Body of pancreas (tissue), 4 donors: Measurements from ENCODE around the gene GYS1. TPM values are rescaled to one million over a fixed set of nuclear protein-coding genes. Genes with fewer than 3 reads are reported as not detected.

Experiments
- ATAC-seq: fragments of 150-250 bp; one replicate; pipeline ENCODE4 v1.9.1; 2016
- DNase-seq, 4 donors: peaks; one replicate each; pipeline ENCODE4 v3.0.0-alpha.2; 2019
- H3K27ac ChIP-seq, 4 donors: fragments of 200-600 bp; sonication (generic); 1 replicate in 3 of 4; 2 replicates in 1 of 4; pipeline versions ENCODE4 v1.5.1 to v1.6.1; 2016 to 2019; ENCODE audit warnings: mild to moderate bottlenecking in 1 of 4, mixed read lengths in 1 of 4, moderate library complexity in 1 of 4
- H3K27me3 ChIP-seq, 2 donors: fragments of 200-600 bp; sonication (generic); one replicate each; pipeline ENCODE4 v1.6.0; 2016; ENCODE audit warnings: mild to moderate bottlenecking in 1 of 2
- H3K36me3 ChIP-seq, 2 donors: fragments of 200-600 bp; sonication (generic); replicated peaks in 1 of 2; 2 replicates each; pipeline ENCODE4 v1.5.1; 2016; ENCODE audit warnings: low read depth in 2 of 2; ENCODE audit not compliant: insufficient read depth in 1 of 2
- H3K4me1 ChIP-seq: fragments of 200-600 bp; sonication (generic); one replicate; pipeline ENCODE4 v1.6.0; 2016
- H3K4me3 ChIP-seq, 2 donors: fragments of 200-600 bp; sonication (generic); 1 replicate in 1 of 2; 2 replicates in 1 of 2; pipeline ENCODE4 v1.5.1; 2016 to 2019
- H3K9me3 ChIP-seq, 3 donors: fragments of 200-600 bp; sonication (generic); 1 replicate in 2 of 3; 2 replicates in 1 of 3; pipeline ENCODE4 v1.5.1; 2016
- POLR2A ChIP-seq, 3 donors: fragments of 450-650 bp; IDR thresholded peaks; one replicate each; pipeline ENCODE4 v1.6.1; 2016; ENCODE audit warnings: antibody characterized with exemption in 3 of 3, mild to moderate bottlenecking in 2 of 3
- WGBS, 2 donors: methylation state at CpG; one replicate each; pipeline ENCODE4 v1.1.5; 2017; 5-methylcytosine and 5-hydroxymethylcytosine counted together
- intact Hi-C: fragments of 100-400 bp; cut with DNase I; formaldehyde crosslinking; loops from one replicate; pipeline ENCODE4 v1.15.1; 2023
- total RNA-seq, 2 donors: library from RNA; depleted of rRNA; stranded (reverse); fragments of >200 nt; gene quantifications; one replicate each; pipeline ENCODE4 v1.1.0, GENCODE V29; 2016
- TF ChIP-seq, protein P1 (sequence below), 7 experiments: fragments of 450-650 bp in 4 of 7; fragments of 200-600 bp in 3 of 7; sonication (generic) in 3 of 7; IDR thresholded peaks; one replicate each; pipeline ENCODE4 v1.5.1; 2016 to 2019; ENCODE audit warnings: antibody characterized with exemption in 7 of 7

GYS1 gene
- total RNA-seq, 2 donors from 2014 or later = 7.5 to 17.8 TPM

DNA sequence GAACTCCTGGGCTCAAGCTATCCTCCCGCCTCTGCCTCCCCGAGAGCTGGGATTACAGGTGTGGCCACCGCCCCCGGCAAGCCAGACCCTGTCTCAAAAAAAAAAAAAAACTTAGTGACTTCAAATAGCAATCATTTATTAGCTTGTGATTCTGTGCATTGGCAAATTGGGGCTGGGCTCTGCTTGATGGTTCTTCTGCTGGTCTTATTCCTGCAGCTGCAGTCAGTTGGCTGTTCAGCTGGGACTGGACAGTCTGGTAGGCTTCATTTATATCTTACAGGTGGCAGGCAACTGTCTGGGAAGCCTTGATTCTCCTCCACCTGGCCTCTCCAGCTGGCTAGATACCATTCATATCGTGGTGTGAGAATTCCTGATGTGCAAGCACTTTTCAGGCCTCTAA, 52.2 kb downstream of the GYS1 start:
- 95 to 100% methylated on average over 4 to 5 of the region's 5 CpGs for WGBS, 2 donors
- no peak for TF ChIP-seq POLR2A (IDR thresholded peaks at IDR 0.05)
- TF ChIP-seq, protein P1, sequence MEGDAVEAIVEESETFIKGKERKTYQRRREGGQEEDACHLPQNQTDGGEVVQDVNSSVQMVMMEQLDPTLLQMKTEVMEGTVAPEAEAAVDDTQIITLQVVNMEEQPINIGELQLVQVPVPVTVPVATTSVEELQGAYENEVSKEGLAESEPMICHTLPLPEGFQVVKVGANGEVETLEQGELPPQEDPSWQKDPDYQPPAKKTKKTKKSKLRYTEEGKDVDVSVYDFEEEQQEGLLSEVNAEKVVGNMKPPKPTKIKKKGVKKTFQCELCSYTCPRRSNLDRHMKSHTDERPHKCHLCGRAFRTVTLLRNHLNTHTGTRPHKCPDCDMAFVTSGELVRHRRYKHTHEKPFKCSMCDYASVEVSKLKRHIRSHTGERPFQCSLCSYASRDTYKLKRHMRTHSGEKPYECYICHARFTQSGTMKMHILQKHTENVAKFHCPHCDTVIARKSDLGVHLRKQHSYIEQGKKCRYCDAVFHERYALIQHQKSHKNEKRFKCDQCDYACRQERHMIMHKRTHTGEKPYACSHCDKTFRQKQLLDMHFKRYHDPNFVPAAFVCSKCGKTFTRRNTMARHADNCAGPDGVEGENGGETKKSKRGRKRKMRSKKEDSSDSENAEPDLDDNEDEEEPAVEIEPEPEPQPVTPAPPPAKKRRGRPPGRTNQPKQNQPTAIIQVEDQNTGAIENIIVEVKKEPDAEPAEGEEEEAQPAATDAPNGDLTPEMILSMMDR (IDR thresholded peaks at IDR 0.05) = no peak
- no peak for DNase-seq
- Histone ChIP-seq H3K27me3 (no peaks in the 10 kb centered on the region), H3K4me3 (no peak overlapping the region), H3K4me1 (no peaks in the 10 kb centered on the region), H3K27ac (no peak overlapping the region), H3K9me3 (no peaks in the 10 kb centered on the region), H3K36me3 (no peaks in the 10 kb centered on the region)
- intact Hi-C loops = no loop called here
- ATAC-seq = no peak

DNA sequence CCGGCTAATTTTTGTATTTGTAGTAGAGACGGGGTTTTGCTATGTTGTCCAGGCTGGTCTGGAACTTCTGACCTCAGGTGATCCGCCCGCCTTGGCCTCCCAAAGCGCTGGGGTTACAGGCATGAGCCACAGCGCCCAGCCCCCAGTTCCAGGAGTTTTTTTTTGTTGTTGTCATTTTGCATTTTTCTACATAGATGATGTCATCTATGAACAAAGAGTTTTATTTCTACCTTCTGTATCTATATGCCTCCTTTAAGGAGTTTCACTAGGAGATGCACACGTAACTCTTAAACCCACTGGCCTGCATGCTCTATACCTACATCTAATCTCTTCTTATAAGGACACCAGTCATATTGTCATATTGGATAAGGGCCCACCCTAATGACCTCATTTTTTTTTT, 54.9 kb downstream of the GYS1 start:
- ATAC-seq (no peak), DNase-seq (no peak)
- H3K9me3 ChIP-seq = no peaks in the 10 kb centered on the region
- no peak overlapping the region for H3K27ac ChIP-seq
- no peak overlapping the region for H3K4me3 ChIP-seq
- peaks cover 0 to 6% of the 10 kb centered on the region in 2 donors for H3K27me3 ChIP-seq
- no peaks in the 10 kb centered on the region for H3K36me3 ChIP-seq
- 87 to 89% methylated on average over 7 of the region's 7 CpGs for WGBS, 2 donors
- intact Hi-C loops = no loop called here
- TF ChIP-seq, protein P1 (IDR thresholded peaks at IDR 0.05) = no peak
- no peak for TF ChIP-seq POLR2A (IDR thresholded peaks at IDR 0.05)
- H3K4me1 ChIP-seq = peaks cover 9% of the 10 kb centered on the region

DNA sequence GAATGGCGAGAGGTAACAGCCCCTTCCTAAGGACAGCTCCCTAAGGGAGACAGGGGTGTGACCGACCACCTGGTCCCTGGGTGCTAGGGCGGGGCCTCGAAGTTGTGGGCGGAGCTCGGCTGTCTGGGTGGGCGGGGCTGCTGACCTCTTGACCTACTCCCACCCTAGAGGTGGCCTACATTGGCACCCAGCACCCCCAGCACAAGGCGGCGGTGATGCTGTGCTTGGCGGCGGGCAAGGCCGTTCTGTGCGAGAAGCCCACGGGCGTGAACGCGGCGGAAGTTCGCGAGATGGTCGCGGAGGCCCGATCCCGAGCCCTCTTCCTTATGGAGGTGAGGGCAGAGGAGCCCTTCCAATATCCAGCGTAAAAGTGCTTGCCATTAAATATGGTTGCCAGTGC, 57.2 kb downstream of the GYS1 start:
- DNase-seq = no peak
- 92 to 95% methylated on average over 23 to 25 of the region's 25 CpGs for WGBS, 2 donors

DNA sequence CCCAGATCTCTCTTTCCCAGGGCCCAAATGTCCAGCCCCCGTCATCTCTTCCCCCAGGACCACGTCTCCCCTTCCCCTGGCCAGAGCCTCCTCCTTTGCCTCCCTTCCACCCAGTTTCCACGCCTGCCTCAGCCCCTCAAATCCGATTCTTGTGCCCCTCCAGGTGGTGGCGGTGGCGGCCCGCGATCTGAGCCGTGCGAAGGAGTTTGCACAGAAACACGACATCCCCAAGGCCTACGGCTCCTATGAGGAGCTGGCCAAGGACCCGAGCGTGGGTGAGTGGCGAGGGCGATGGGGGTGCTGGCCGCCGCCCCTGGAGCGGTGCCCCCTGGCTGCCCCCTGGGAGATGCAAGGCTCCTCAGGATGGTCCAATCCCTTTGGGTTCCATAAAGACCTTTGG, 58.3 kb downstream of the GYS1 start:
- no peaks in the 10 kb centered on the region for H3K36me3 ChIP-seq
- H3K4me1 ChIP-seq = peaks cover 13% of the 10 kb centered on the region
- H3K27me3 ChIP-seq = peaks cover 0 to 6% of the 10 kb centered on the region in 2 donors
- no peak overlapping the region for H3K27ac ChIP-seq
- TF ChIP-seq POLR2A (IDR thresholded peaks at IDR 0.05) = no peak
- TF ChIP-seq, protein P1 (IDR thresholded peaks at IDR 0.05) = no peak
- WGBS, 2 donors = 66 to 78% methylated on average over 11 to 19 of the region's 19 CpGs
- H3K4me3 ChIP-seq = no peak overlapping the region
- intact Hi-C loops = no loop called here
- ATAC-seq = no peak
- H3K9me3 ChIP-seq = no peaks in the 10 kb centered on the region
- DNase-seq = no peak

More for the DNA sequence above, 57.2 kb downstream of the GYS1 start:
- intact Hi-C loops = no loop called here
- ATAC-seq = no peak
- Histone ChIP-seq H3K27me3 (peaks cover 0 to 6% of the 10 kb centered on the region in 2 donors), H3K9me3 (no peaks in the 10 kb centered on the region), H3K27ac (no peak overlapping the region), H3K36me3 (no peaks in the 10 kb centered on the region), H3K4me1 (peaks cover 13% of the 10 kb centered on the region), H3K4me3 (no peak overlapping the region)
- TF ChIP-seq, protein P1 (IDR thresholded peaks at IDR 0.05) = no peak
- no peak for TF ChIP-seq POLR2A (IDR thresholded peaks at IDR 0.05)

DNA sequence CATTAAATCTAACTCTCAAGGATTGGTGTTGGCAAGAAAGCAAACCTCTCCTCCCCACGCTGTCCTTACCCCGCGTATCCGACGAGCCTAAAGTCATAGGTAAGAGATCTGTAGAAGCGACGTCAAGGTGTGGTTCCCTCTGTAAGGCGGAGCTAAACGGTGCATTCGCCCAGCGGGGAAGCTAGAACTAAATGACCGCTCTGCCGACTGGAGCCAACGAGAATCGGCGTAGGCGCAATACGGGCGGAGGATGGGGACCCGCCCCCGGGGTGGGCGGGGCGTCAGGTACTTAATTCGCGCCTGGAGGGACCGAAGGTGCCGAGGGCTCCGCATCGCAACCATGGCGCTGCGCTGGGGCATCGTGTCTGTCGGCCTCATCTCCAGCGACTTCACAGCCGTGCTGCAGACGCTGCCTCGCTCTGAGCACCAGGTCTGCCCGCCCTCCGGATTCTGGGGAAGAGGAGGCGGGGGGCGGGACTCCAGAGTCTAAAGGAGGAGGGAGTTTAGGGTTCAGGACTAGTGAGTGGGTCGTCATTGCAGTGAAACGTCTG, 59.7 kb downstream of the GYS1 start, which contains the start of gene DHDH:
Gene DHDH, plus strand, starts transcription at position 318 of the 551 bp plus-strand sequence. Its CDS starts 23 bp downstream, at position 341.
- peaks cover 13% of the 10 kb centered on the region for H3K4me1 ChIP-seq
- ATAC-seq = peak; percentile 95

More for the DNA sequence above, 59.7 kb downstream of the GYS1 start, which contains the start of gene DHDH:
- Histone ChIP-seq H3K27ac (no peak within 1 kb of the TSS), H3K4me3 (no peak within 1 kb of the TSS), H3K9me3 (no peaks in the 10 kb centered on the region), H3K27me3 (peaks cover 0 to 6% of the 10 kb centered on the region in 2 donors), H3K36me3 (no peaks in the 10 kb centered on the region)
- peak; percentile 83 to 88 (median 85) for DNase-seq
- WGBS, 2 donors = 0 to 1% methylated on average over 7 to 43 of the region's 43 CpGs
- peak in 2 of 3 donors; percentile 12 to 13 for TF ChIP-seq POLR2A (IDR thresholded peaks at IDR 0.05)
- TF ChIP-seq, protein P1 (IDR thresholded peaks at IDR 0.05) = no peak
- intact Hi-C loops = no loop called here
